Gastroesophageal sphincter (tissue), 4 donors: Measurements from ENCODE around the gene MGST2. TPM values are rescaled to one million over a fixed set of nuclear protein-coding genes. Genes with fewer than 3 reads are reported as not detected.

Source experiments
- ATAC-seq: fragments of 150-250 bp; one replicate; pipeline ENCODE4 v1.9.1; 2016; ENCODE audit warnings: mild to moderate bottlenecking, moderate library complexity
- H3K27ac ChIP-seq, 4 donors: fragments of 200-600 bp; sonication (generic) in 3 of 4; 1 replicate in 3 of 4; 2 replicates in 1 of 4; pipeline ENCODE4 v1.5.1; 2016 to 2019
- H3K27me3 ChIP-seq: fragments of 200-600 bp; sonication (generic); one replicate; pipeline ENCODE4 v1.5.1; 2019
- H3K36me3 ChIP-seq, 2 donors: fragments of 200-600 bp; sonication (generic); one replicate each; pipeline ENCODE4 v1.5.1; 2019; ENCODE audit warnings: control low read depth in 1 of 2
- H3K4me1 ChIP-seq, 3 donors: fragments of 200-600 bp; sonication (generic); 1 replicate in 2 of 3; 2 replicates in 1 of 3; pipeline ENCODE4 v1.5.1; 2016 to 2019; ENCODE audit warnings: control low read depth in 2 of 3
- H3K4me3 ChIP-seq, 2 donors: fragments of 200-600 bp; sonication (generic); one replicate each; pipeline ENCODE4 v1.5.1; 2019; ENCODE audit warnings: mild to moderate bottlenecking in 1 of 2, moderate library complexity in 1 of 2
- H3K9me3 ChIP-seq, 3 donors: fragments of 200-600 bp; sonication (generic); one replicate each; pipeline ENCODE4 v1.5.1; 2017 to 2019; ENCODE audit warnings: control low read depth in 2 of 3
- CTCF ChIP-seq, 4 experiments: fragments of 200-600 bp in 2 of 4; fragments of 450-650 bp in 2 of 4; sonication (generic) in 1 of 4; IDR thresholded peaks; one replicate each; pipeline ENCODE4 v1.5.1; 2017 to 2019; ENCODE audit warnings: antibody characterized with exemption in 4 of 4, mild to moderate bottlenecking in 2 of 4, moderate library complexity in 2 of 4
- EP300 ChIP-seq: sonication (generic); formaldehyde crosslinking; IDR thresholded peaks from one replicate; pipeline ENCODE4 v1.6.1; 2017; ENCODE audit warnings: antibody characterized with exemption, mild to moderate bottlenecking
- POLR2A ChIP-seq, 2 donors: fragments of 450-650 bp; IDR thresholded peaks; one replicate each; pipeline ENCODE4 v1.6.1; 2017; ENCODE audit warnings: antibody characterized with exemption in 2 of 2, mild to moderate bottlenecking in 2 of 2, moderate library complexity in 1 of 2
- POLR2AphosphoS5 ChIP-seq: sonication (generic); formaldehyde crosslinking; IDR thresholded peaks from one replicate; pipeline ENCODE4 v1.6.1; 2017; ENCODE audit warnings: antibody characterized with exemption
- WGBS, 2 donors: methylation state at CpG; one replicate each; pipeline ENCODE4 v1.1.5; 2018; ENCODE audit warnings: low coverage in 1 of 2; 5-methylcytosine and 5-hydroxymethylcytosine counted together
- total RNA-seq, 4 donors: library from RNA; depleted of rRNA; stranded (reverse); fragments of >200 nt; gene quantifications; one replicate each; pipeline ENCODE4 v1.1.0, GENCODE V29; 2016

Gene MGST2
- total RNA-seq, 4 donors from 2014 or later, result 26.5 to 53.9 (median 38.5) TPM

- WGBS, 2 donors, result 79 to 83% methylated on average over 2 of the region's 2 CpGs
- no peaks in the 10 kb centered on the region for H3K4me1 ChIP-seq
- peaks cover 0 to 14% of the 10 kb centered on the region in 2 donors for H3K36me3 ChIP-seq
- H3K27ac ChIP-seq, result no peak overlapping the region
- TF ChIP-seq EP300, result no peak
- no peak for TF ChIP-seq POLR2A (IDR thresholded peaks at IDR 0.05)
- no peak for TF ChIP-seq POLR2AphosphoS5
- TF ChIP-seq CTCF (IDR thresholded peaks at IDR 0.05), result no peak
- no peaks in the 10 kb centered on the region for H3K9me3 ChIP-seq
- H3K4me3 ChIP-seq, result no peak overlapping the region
- H3K27me3 ChIP-seq, result no peaks in the 10 kb centered on the region
- ATAC-seq, result no peak
Observed at GRCh38 chr4:139725236-139725635, 59.6 kb downstream of the MGST2 start.

GRCh38 chr4:139726615-139727014, 61.0 kb downstream of the MGST2 start:
- Histone ChIP-seq H3K4me3 (no peak overlapping the region), H3K9me3 (no peaks in the 10 kb centered on the region), H3K36me3 (peaks cover 0 to 14% of the 10 kb centered on the region in 2 donors), H3K4me1 (no peaks in the 10 kb centered on the region), H3K27ac (no peak overlapping the region), H3K27me3 (no peaks in the 10 kb centered on the region)
- no peak for ATAC-seq
- no peak for TF ChIP-seq EP300
- no peak for TF ChIP-seq POLR2AphosphoS5
- TF ChIP-seq CTCF (IDR thresholded peaks at IDR 0.05), result no peak
- TF ChIP-seq POLR2A (IDR thresholded peaks at IDR 0.05), result no peak
- 94 to 96% methylated on average over 3 of the region's 3 CpGs for WGBS, 2 donors

GRCh38 chr4:139728146-139728545, 62.5 kb downstream of the MGST2 start:
- no peak for ATAC-seq
- no peaks in the 10 kb centered on the region for H3K9me3 ChIP-seq
- no peak overlapping the region for H3K4me3 ChIP-seq
- WGBS, 2 donors, result 92 to 100% methylated on average over 2 of the region's 4 CpGs
- H3K4me1 ChIP-seq, result peaks cover 0 to 3% (median 0%) of the 10 kb centered on the region in 3 donors
- TF ChIP-seq CTCF (IDR thresholded peaks at IDR 0.05), result no peak
- no peak for TF ChIP-seq EP300
- peaks cover 0 to 14% of the 10 kb centered on the region in 2 donors for H3K36me3 ChIP-seq
- H3K27ac ChIP-seq, result no peak overlapping the region
- no peaks in the 10 kb centered on the region for H3K27me3 ChIP-seq

GRCh38 chr4:139728840-139729239, 63.2 kb downstream of the MGST2 start:
- TF ChIP-seq POLR2AphosphoS5, result no peak
- TF ChIP-seq EP300, result no peak
- no peak for TF ChIP-seq POLR2A (IDR thresholded peaks at IDR 0.05)
- TF ChIP-seq CTCF (IDR thresholded peaks at IDR 0.05), result no peak
- WGBS, 2 donors, result 60 to 73% methylated on average over 2 of the region's 3 CpGs
- H3K36me3 ChIP-seq, result peaks cover 0 to 14% of the 10 kb centered on the region in 2 donors
- H3K4me3 ChIP-seq, result no peak overlapping the region
- no peak for ATAC-seq
- H3K27me3 ChIP-seq, result no peaks in the 10 kb centered on the region
- H3K27ac ChIP-seq, result no peak overlapping the region
- no peaks in the 10 kb centered on the region for H3K9me3 ChIP-seq
- H3K4me1 ChIP-seq, result peaks cover 0 to 10% (median 1%) of the 10 kb centered on the region in 3 donors

- Histone ChIP-seq H3K27ac (peak overlapping the region in 2 of 4 donors; percentile 91), H3K36me3 (peaks cover 0 to 7% of the 10 kb centered on the region in 2 donors), H3K27me3 (no peaks in the 10 kb centered on the region), H3K4me3 (no peak overlapping the region), H3K4me1 (peaks cover 3 to 37% (median 7%) of the 10 kb centered on the region in 3 donors), H3K9me3 (no peaks in the 10 kb centered on the region)
- TF ChIP-seq POLR2A (IDR thresholded peaks at IDR 0.05), result no peak
- WGBS, 2 donors, result 30 to 82% methylated on average over 1 to 2 of the region's 4 CpGs
- no peak for ATAC-seq
Observed at GRCh38 chr4:139732991-139733570, 67.5 kb downstream of the MGST2 start.
